HepG2 (cell line): Measurements from ENCODE around the gene UCN. TPM values are rescaled to one million over a fixed set of nuclear protein-coding genes. Genes with fewer than 3 reads are reported as not detected.

Experiments
- HINFP ChIP-seq: sonication (generic); formaldehyde crosslinking; IDR thresholded peaks from 2 replicates; pipeline ENCODE4 v1.4.0; 2020; ENCODE audit warnings: low read depth, mild to moderate bottlenecking, missing genetic modification reagents
- PBX3 ChIP-seq: sonication (generic); formaldehyde crosslinking; IDR thresholded peaks from 2 replicates; pipeline ENCODE4 v1.8.1; 2023; ENCODE audit warnings: missing genetic modification reagents, inconsistent platforms, borderline replicate concordance
- POLR2A ChIP-seq, 2 experiments: IDR thresholded peaks; 2 replicates each; pipeline ENCODE4 v1.6.1; 2011; ENCODE audit warnings: low read depth in 2 of 2, low read length in 2 of 2, mild to moderate bottlenecking in 1 of 2, moderate library complexity in 1 of 2; ENCODE audit not compliant: insufficient read depth in 1 of 2
- PRPF4 ChIP-seq: fragments of 200-400 bp; formaldehyde crosslinking; IDR thresholded peaks from 2 replicates; pipeline ENCODE4 v1.6.1; 2016; ENCODE audit warnings: low read length, low read depth; ENCODE audit not compliant: poor library complexity, severe bottlenecking
- SMC3 ChIP-seq: IDR thresholded peaks from 2 replicates; pipeline ENCODE4 v1.6.1; 2011; ENCODE audit warnings: low read length, improper control_type of control experiment
- SMYD3 ChIP-seq: sonication (generic); formaldehyde crosslinking; IDR thresholded peaks from 2 replicates; pipeline ENCODE4 v1.8.1; 2023; ENCODE audit warnings: mild to moderate bottlenecking, missing genetic modification reagents
- THAP9 ChIP-seq: sonication (generic); formaldehyde crosslinking; IDR thresholded peaks from 2 replicates; pipeline ENCODE4; 2020; ENCODE audit warnings: missing genetic modification reagents, mild to moderate bottlenecking, borderline replicate concordance
- ZHX1 ChIP-seq: sonication (generic); formaldehyde crosslinking; IDR thresholded peaks from 2 replicates; pipeline ENCODE4 v1.8.1; 2022; ENCODE audit warnings: low read depth, mild to moderate bottlenecking, missing genetic modification reagents
- ZKSCAN5 ChIP-seq: sonication (generic); formaldehyde crosslinking; IDR thresholded peaks from 2 replicates; pipeline ENCODE4 v1.5.1; 2020; ENCODE audit warnings: mild to moderate bottlenecking, missing genetic modification reagents
- ZNF337 ChIP-seq: sonication (generic); formaldehyde crosslinking; IDR thresholded peaks from 2 replicates; pipeline ENCODE4 v1.5.1; 2020; ENCODE audit warnings: missing genetic modification reagents, low read depth, mild to moderate bottlenecking, borderline replicate concordance
- ZNF609 ChIP-seq: sonication (generic); formaldehyde crosslinking; IDR thresholded peaks from 2 replicates; pipeline ENCODE4 v1.4.0; 2020; ENCODE audit warnings: mild to moderate bottlenecking, missing genetic modification reagents, borderline replicate concordance
- ZNF788 ChIP-seq: sonication (generic); formaldehyde crosslinking; IDR thresholded peaks from 2 replicates; pipeline ENCODE4 v1.5.0; 2020; ENCODE audit warnings: mild to moderate bottlenecking, missing genetic modification reagents, borderline replicate concordance
- polyA plus RNA-seq, 8 experiments: library from polyadenylated mRNA; depleted of rRNA in 3 of 8; stranded (reverse) in 7 of 8; unstranded in 1 of 8; fragments of >200 nt; fragmentation: Illumina TruSeq in 4 of 8; extraction: Trizol in 4 of 8; gene quantifications; 2 replicates each; pipeline versions ENCODE4 v1.2.1 to v1.2.3, GENCODE V29; 2011 to 2016; ENCODE audit warnings: low read depth in 4 of 8, missing spikeins in 1 of 8, mixed read lengths in 1 of 8; ENCODE audit not compliant: insufficient read depth in 1 of 8
- total RNA-seq, 5 experiments: library from RNA; depleted of rRNA; stranded (reverse); fragments of >200 nt; fragmentation: Illumina TruSeq; extraction: Trizol; gene quantifications; 2 replicates each; pipeline ENCODE4 v1.2.3, GENCODE V29; 2016; ENCODE audit warnings: low read depth in 1 of 5

Gene UCN
- total and polyA plus RNA-seq, 2 of the 13 experiments (the other 11 are each of a cell fraction or from before 2014, with no cell fraction given): 1.2 to 2.3 TPM

- no peak for TF ChIP-seq ZHX1 (CRISPR knock-in tag)
- TF ChIP-seq POLR2A (IDR thresholded peaks at IDR 0.05; ENCODE audit: insufficient read depth in 1 of 2, low read depth in 2 of 2, low read length in 2 of 2): no peak
- TF ChIP-seq SMC3: no peak
- TF ChIP-seq PRPF4: no peak
- no peak for TF ChIP-seq ZKSCAN5 (CRISPR knock-in tag)
- no peak for TF ChIP-seq ZNF337 (CRISPR knock-in tag)
- TF ChIP-seq ZNF609 (CRISPR knock-in tag): peak; percentile 32; the same call in 1 of the 2 replicates
- no peak; the same call in 1 of the 2 replicates for TF ChIP-seq SMYD3
- TF ChIP-seq HINFP (CRISPR knock-in tag): no peak; the same call in 1 of the 2 replicates
- TF ChIP-seq ZNF788 (CRISPR knock-in tag): no peak
- no peak for TF ChIP-seq PBX3
- no peak for TF ChIP-seq THAP9
Observed at GRCh38 chr2:27353762-27354596, 45.7 kb upstream of the UCN start (continued).
